HUES48 (cell line): ENCODE data around the gene TGFB1.

Experiments
- H3K27ac ChIP-seq: one replicate; pipeline ENCODE4 v1.7.0; 2013; ENCODE audit warnings: low read depth, low read length, inconsistent platforms
- H3K27me3 ChIP-seq: 2 replicates; pipeline ENCODE4 v1.6.1; 2013; ENCODE audit warnings: mild to moderate bottlenecking, low read length; ENCODE audit not compliant: control insufficient read depth, insufficient read depth
- H3K36me3 ChIP-seq: 2 replicates; pipeline ENCODE4 v1.6.1; 2013; ENCODE audit warnings: low read length; ENCODE audit not compliant: control insufficient read depth, insufficient read depth
- H3K4me1 ChIP-seq: 2 replicates; pipeline ENCODE4 v1.6.1; 2013; ENCODE audit warnings: mild to moderate bottlenecking, low read length; ENCODE audit not compliant: control insufficient read depth, insufficient read depth
- H3K4me3 ChIP-seq: 2 replicates; pipeline ENCODE4 v1.5.1; 2013; ENCODE audit warnings: mild to moderate bottlenecking, low read depth, low read length
- H3K9ac ChIP-seq: 2 replicates; pipeline ENCODE4 v1.6.1; 2013; ENCODE audit warnings: mild to moderate bottlenecking, low read depth, low read length, moderate library complexity
- H3K9me3 ChIP-seq: 2 replicates; pipeline ENCODE4 v1.6.1; 2013; ENCODE audit warnings: low read length; ENCODE audit not compliant: control insufficient read depth, insufficient read depth

The TGFB1 gene

GRCh38 chr19:41369769-41370168, 16.0 kb upstream of the TGFB1 start:
- Histone ChIP-seq H3K9ac (no peak overlapping the region), H3K27me3 (no peaks in the 10 kb centered on the region), H3K9me3 (no peaks in the 10 kb centered on the region), H3K4me3 (no peak overlapping the region), H3K27ac (no peak overlapping the region), H3K4me1 (no peaks in the 10 kb centered on the region), H3K36me3 (no peaks in the 10 kb centered on the region)

GRCh38 chr19:41367848-41368301, 14.2 kb upstream of the TGFB1 start:
- no peak overlapping the region for H3K4me3 ChIP-seq
- H3K4me1 ChIP-seq = peaks cover 8% of the 10 kb centered on the region
- no peak overlapping the region for H3K9ac ChIP-seq
- H3K36me3 ChIP-seq = no peaks in the 10 kb centered on the region
- H3K9me3 ChIP-seq = no peaks in the 10 kb centered on the region
- H3K27me3 ChIP-seq = no peaks in the 10 kb centered on the region
- H3K27ac ChIP-seq = no peak overlapping the region

DNA sequence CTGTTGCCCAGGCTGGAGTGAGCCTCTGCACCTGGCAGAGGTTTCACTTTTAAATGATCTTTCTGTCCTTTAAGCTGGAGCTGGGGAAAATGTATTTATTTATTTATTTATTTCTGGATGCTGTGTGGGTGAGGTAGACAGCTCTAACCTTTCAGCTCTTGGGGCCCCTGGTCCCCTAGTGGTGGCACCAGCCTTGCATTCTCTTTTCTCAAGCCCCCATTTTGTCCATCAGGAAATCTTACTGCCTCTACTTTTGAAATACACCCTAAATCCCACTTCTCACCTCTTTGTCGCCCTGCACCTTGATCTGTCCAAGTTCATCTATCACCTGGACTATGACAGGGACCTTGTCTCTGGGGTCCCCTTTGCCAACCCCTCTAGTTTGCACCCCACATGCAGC, 12.4 kb upstream of the TGFB1 start:
- Histone ChIP-seq H3K9ac (no peak overlapping the region), H3K4me3 (no peak overlapping the region), H3K9me3 (no peaks in the 10 kb centered on the region), H3K36me3 (no peaks in the 10 kb centered on the region), H3K4me1 (peaks cover 8% of the 10 kb centered on the region), H3K27ac (no peak overlapping the region), H3K27me3 (no peaks in the 10 kb centered on the region)

DNA sequence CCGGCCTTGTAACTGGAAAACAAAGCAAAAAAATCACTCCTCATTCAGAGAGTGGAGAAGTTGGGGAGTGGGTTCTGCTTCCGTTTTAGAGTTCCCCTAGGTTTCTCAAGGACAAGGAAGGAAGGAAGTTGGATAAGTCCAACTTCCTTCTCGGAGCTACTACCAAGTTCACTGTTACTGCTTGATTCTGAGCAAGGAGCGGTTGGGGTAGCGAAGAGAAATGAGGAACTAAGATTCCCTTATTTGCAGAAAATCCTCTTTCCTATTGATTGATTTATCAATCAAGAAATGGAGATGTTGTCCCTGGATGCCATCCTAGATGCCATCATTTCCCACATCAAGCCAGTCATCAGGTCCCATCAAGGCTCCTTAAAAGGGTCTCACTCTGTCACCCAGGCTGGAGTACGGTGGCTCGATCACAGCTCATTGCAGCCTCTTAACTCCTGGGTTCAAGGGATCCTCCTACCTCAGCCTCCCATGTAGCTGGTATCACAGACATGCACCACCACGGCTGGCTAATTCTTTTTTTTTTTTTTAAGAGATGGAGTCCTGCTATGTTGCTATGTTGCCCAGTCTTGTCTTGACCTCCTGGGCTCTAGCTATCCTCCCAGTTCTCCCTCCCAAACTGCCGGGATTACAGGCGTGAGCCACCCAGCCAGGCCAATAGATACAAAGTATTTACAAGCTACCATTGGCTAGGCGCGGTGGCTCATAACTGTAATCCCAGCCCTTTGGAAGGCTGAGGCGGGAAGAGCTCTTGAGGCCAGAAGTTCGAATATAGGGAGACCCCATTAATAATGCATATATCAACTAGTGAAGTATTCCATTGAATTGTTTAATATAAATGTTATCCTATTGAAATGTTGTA, 11.0 kb upstream of the TGFB1 start:
- Histone ChIP-seq H3K4me3 (peak overlapping the region; percentile 97), H3K9me3 (no peaks in the 10 kb centered on the region), H3K4me1 (peaks cover 8% of the 10 kb centered on the region), H3K27me3 (no peaks in the 10 kb centered on the region), H3K9ac (peak overlapping the region; percentile 97), H3K36me3 (no peaks in the 10 kb centered on the region), H3K27ac (peak overlapping the region; percentile 97)

DNA sequence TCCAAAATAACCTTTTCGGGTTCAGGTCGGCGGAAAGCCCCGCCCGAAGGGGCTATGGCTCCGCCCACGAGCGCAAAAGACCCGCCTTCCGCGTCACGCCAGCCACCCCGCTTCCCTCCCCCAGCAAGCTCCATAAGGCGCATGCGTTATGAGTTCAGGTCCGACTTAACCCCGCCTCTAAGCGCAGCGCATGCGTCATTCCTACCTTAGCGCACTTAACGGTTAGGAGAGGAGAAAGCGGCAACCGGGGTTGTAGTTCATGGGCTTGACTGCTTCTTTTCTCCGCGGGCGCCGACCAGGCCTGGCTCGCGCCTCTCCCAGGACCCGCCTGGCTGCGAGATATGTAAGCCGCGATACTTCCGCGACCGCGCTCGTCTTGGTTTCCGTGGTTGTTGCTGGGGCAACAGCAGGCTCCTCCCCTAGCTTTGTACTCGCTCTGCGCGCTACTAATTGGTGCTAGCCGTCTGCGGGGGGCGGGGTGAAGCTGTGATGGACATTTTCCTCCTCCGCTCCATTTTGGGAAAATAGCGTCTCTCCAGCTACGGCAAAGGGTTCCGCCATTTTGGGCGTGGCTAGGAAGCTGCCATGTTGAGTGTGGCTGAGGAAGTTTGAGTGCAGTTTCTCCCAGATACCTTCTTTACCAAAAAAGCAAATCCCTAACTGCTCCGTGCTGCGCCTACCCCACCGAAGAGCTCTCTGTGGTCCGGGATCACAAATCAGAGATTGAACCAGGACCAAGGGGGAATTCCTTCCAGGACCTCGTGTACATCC, 10.2 kb upstream of the TGFB1 start, which contains the start of gene B9D2:
Gene B9D2 (minus strand): TSS at position 397 of the 771 bp plus-strand sequence. CDS start 630 bp downstream, outside the sequence.
- Histone ChIP-seq H3K27me3 (no peaks in the 10 kb centered on the region), H3K36me3 (no peaks in the 10 kb centered on the region), H3K9me3 (no peaks in the 10 kb centered on the region), H3K27ac (peak within 1 kb of the TSS; percentile 97), H3K4me1 (peaks cover 8% of the 10 kb centered on the region), H3K4me3 (peak within 1 kb of the TSS; percentile 97), H3K9ac (peak within 1 kb of the TSS; percentile 97)

DNA sequence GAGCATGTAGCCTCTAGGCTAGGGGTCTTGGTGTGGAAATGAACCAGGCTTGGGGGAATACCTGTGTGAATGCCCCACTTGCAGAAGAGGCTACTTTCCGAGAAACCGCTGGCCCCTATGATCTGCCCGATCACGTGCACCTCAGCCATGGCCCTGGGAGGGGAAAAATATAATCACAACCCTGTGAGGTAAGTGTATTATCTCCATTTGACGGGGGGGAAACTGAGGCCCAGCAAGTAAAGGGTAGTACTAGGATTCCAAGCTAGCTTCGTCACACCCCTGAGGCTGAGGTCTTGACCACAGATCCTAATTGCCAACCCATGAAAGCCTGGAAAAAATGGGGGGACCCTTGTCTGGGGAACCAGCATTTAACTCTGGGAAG, 9.6 kb upstream of the TGFB1 start:
- H3K9ac ChIP-seq = peak overlapping the region; percentile 53; the same call in 1 of the 2 replicates
- H3K9me3 ChIP-seq = no peaks in the 10 kb centered on the region
- H3K27ac ChIP-seq = peak overlapping the region; percentile 97
- H3K4me3 ChIP-seq = peak overlapping the region; percentile 97
- peaks cover 8% of the 10 kb centered on the region for H3K4me1 ChIP-seq
- H3K36me3 ChIP-seq = no peaks in the 10 kb centered on the region
- H3K27me3 ChIP-seq = no peaks in the 10 kb centered on the region

DNA sequence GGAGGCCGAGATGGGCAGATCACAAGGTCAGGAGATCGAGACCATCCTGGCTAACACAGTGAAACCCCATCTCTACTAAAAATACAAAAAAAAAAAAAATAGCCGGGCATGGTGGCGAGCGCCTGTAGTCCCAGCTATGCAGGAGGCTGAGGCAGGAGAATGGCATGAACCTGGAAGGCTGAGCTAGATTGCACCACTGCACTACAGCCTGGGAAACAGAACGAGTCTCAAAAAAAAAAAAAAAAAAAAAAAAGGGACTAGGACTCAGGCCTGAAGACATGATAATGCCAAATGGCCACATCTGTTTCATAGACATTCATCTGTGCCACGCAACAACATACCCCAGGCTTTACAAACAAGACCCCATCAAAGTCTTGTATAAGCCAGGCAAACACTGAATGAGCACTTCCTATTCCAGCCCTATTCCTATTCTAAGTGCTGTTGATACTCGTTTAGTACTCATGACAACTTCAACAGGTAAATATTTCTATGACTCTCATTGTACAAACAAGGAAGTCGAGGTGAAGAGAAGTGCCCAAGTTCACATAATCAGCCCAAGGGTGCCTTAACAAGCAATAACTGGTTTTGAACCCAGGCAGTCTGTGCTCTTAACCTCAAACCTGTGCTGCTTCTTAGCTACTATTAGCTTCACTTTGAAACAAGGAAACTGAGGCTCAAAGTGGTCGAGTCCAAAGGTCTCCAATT, 8.6 kb upstream of the TGFB1 start:
- Histone ChIP-seq H3K4me3 (no peak overlapping the region), H3K4me1 (peaks cover 8% of the 10 kb centered on the region), H3K9ac (no peak overlapping the region), H3K27me3 (no peaks in the 10 kb centered on the region), H3K36me3 (no peaks in the 10 kb centered on the region), H3K9me3 (no peaks in the 10 kb centered on the region), H3K27ac (no peak overlapping the region)

DNA sequence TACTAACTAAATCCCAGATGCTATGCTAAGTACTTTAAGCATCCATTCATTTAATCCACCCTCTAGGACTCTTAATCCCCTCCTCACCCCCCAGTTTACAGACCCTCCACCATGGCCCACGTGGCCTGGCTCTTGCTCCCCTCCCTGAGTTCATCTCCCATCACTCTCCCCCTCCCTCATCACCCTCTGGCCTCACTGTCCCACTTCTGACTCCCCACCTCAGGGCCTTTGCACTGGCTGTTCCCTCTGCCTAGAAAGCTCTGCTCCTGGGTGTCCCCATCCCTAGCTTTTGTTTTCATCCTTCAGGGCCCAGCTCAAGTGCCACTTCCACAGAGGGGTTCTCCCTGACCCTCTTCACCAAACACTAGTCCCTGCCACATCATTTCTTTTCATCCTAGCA, 6.0 kb upstream of the TGFB1 start:
- Histone ChIP-seq H3K36me3 (no peaks in the 10 kb centered on the region), H3K4me3 (no peak overlapping the region), H3K27ac (no peak overlapping the region), H3K9me3 (no peaks in the 10 kb centered on the region), H3K9ac (no peak overlapping the region), H3K27me3 (no peaks in the 10 kb centered on the region), H3K4me1 (peaks cover 8% of the 10 kb centered on the region)

DNA sequence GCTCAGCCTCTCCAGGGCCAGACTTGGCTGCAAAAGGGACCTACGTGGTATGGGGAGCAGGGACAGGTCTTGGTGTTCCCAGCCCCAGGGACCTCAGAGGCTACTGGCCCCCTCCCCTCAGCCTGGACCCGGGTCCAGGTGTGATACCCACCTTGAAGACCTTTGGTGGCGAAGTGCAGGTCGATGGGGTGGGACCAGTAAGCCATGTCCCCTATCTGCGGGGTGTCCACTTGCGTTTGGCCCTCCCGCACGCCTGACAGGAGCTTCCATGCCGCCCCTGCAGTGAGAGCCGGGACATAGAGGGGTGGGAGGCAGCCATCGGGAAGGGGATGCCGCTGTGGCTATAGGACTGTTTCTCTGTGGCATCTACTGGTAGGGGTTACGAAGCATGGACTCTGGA, 4.0 kb upstream of the TGFB1 start:
- H3K4me1 ChIP-seq = no peaks in the 10 kb centered on the region
- H3K27me3 ChIP-seq = peaks cover 7% of the 10 kb centered on the region
- H3K4me3 ChIP-seq = no peak overlapping the region
- H3K9me3 ChIP-seq = no peaks in the 10 kb centered on the region
- no peak overlapping the region for H3K27ac ChIP-seq
- H3K36me3 ChIP-seq = no peaks in the 10 kb centered on the region
- H3K9ac ChIP-seq = no peak overlapping the region

GRCh38 chr19:41356984-41357739, 3.4 kb upstream of the TGFB1 start:
- H3K36me3 ChIP-seq = no peaks in the 10 kb centered on the region
- H3K9me3 ChIP-seq = no peaks in the 10 kb centered on the region
- no peaks in the 10 kb centered on the region for H3K4me1 ChIP-seq
- H3K27me3 ChIP-seq = peaks cover 13% of the 10 kb centered on the region
- H3K4me3 ChIP-seq = no peak overlapping the region
- no peak overlapping the region for H3K9ac ChIP-seq
- H3K27ac ChIP-seq = no peak overlapping the region
